HuH-7 (cell line): ENCODE data around the gene PPFIBP2.

Source experiments
- DNase-seq: peaks from one replicate; pipeline ENCODE4 v3.0.0; 2011; ENCODE audit warnings: low spot score

The PPFIBP2 gene

GRCh38 chr11:7551571-7551970, 37.8 kb downstream of the PPFIBP2 start:
- DNase-seq: no peak

GRCh38 chr11:7552666-7553065, 38.9 kb downstream of the PPFIBP2 start:
- no peak for DNase-seq

GRCh38 chr11:7555052-7555699, 41.4 kb downstream of the PPFIBP2 start:
- DNase-seq: no peak

- DNase-seq: no peak
Measured at GRCh38 chr11:7558046-7558445, 44.2 kb downstream of the PPFIBP2 start.

- DNase-seq: no peak
Measured at GRCh38 chr11:7559398-7560283, 45.8 kb downstream of the PPFIBP2 start.

GRCh38 chr11:7561562-7561961, 47.8 kb downstream of the PPFIBP2 start:
- DNase-seq: no peak

GRCh38 chr11:7563281-7563680, 49.5 kb downstream of the PPFIBP2 start:
- DNase-seq: no peak

GRCh38 chr11:7564803-7565202, 51.0 kb downstream of the PPFIBP2 start:
- DNase-seq: no peak

- DNase-seq: no peak
Measured at GRCh38 chr11:7567311-7567710, 53.5 kb downstream of the PPFIBP2 start.

GRCh38 chr11:7569044-7569443, 55.2 kb downstream of the PPFIBP2 start:
- no peak for DNase-seq

- no peak for DNase-seq
Measured at GRCh38 chr11:7570241-7570640, 56.4 kb downstream of the PPFIBP2 start.

GRCh38 chr11:7570938-7571521, 57.2 kb downstream of the PPFIBP2 start:
- DNase-seq: no peak

- DNase-seq: peak; percentile 58
Measured at GRCh38 chr11:7571640-7572000, 57.8 kb downstream of the PPFIBP2 start.

- DNase-seq: peak; percentile 26
Measured at GRCh38 chr11:7572001-7572712, 58.4 kb downstream of the PPFIBP2 start.

GRCh38 chr11:7573193-7573557, 59.4 kb downstream of the PPFIBP2 start:
- DNase-seq: no peak

- peak; percentile 76 for DNase-seq
Measured at GRCh38 chr11:7573558-7574296, 59.9 kb downstream of the PPFIBP2 start.

- no peak for DNase-seq
Measured at GRCh38 chr11:7574491-7575130, 60.8 kb downstream of the PPFIBP2 start.

- DNase-seq: peak; percentile 28
Measured at GRCh38 chr11:7575841-7576725, 62.3 kb downstream of the PPFIBP2 start.

GRCh38 chr11:7576726-7577290, 63.0 kb downstream of the PPFIBP2 start:
- DNase-seq: no peak
